AG09309 (cell line): ENCODE measurements around the gene NEXN.

ENCODE experiments used
- DNase-seq: peaks from one replicate; pipeline ENCODE4 v3.0.0-alpha.2; 2010; ENCODE audit warnings: low read depth
- H3K4me3 ChIP-seq: 2 replicates; pipeline ENCODE4 v1.5.1; 2011; ENCODE audit warnings: mild to moderate bottlenecking, low read depth, low read length, moderate library complexity; ENCODE audit not compliant: control insufficient read depth
- CTCF ChIP-seq: IDR thresholded peaks from 2 replicates; pipeline ENCODE4 v1.5.1; 2011; ENCODE audit warnings: mild to moderate bottlenecking, low read depth, low read length, inconsistent platforms; ENCODE audit not compliant: insufficient read depth, control insufficient read depth; ENCODE audit errors: missing control alignments

Gene NEXN

GRCh38 chr1:77874804-77875445, 13.5 kb upstream of the NEXN start:
- no peak for DNase-seq
- no peak for TF ChIP-seq CTCF
- H3K4me3 ChIP-seq = no peak overlapping the region

GRCh38 chr1:77876884-77877283, 11.5 kb upstream of the NEXN start:
- DNase-seq = no peak
- no peak overlapping the region for H3K4me3 ChIP-seq
- TF ChIP-seq CTCF = no peak

GRCh38 chr1:77881061-77881460, 7.4 kb upstream of the NEXN start:
- no peak for DNase-seq
- TF ChIP-seq CTCF = no peak
- H3K4me3 ChIP-seq = no peak overlapping the region

GRCh38 chr1:77882411-77882810, 6.0 kb upstream of the NEXN start:
- no peak for TF ChIP-seq CTCF
- H3K4me3 ChIP-seq = no peak overlapping the region
- DNase-seq = no peak

GRCh38 chr1:77888781-77889642, 588 bp downstream of the NEXN start:
- peak overlapping the region; percentile 68 for H3K4me3 ChIP-seq
- TF ChIP-seq CTCF = no peak
- DNase-seq = no peak

- peak; percentile 43 for DNase-seq
- peak overlapping the region; percentile 68 for H3K4me3 ChIP-seq
- no peak for TF ChIP-seq CTCF
Measured at GRCh38 chr1:77889671-77890070, 1.2 kb downstream of the NEXN start.
